Cardiac muscle cell (in vitro differentiated cells and primary cell): Measurements from ENCODE around the gene PPY. TPM values are rescaled to one million over a fixed set of nuclear protein-coding genes. Genes with fewer than 3 reads are reported as not detected.

Experiments used
- DNase-seq, 2 donors: peaks; one replicate each; pipeline versions ENCODE4 v3.0.0 to v3.0.0-alpha.2; 2010 to 2017; ENCODE audit warnings: low read depth in 1 of 2, low spot score in 1 of 2
- H3K27ac ChIP-seq: fragments of 200-600 bp; sonication (generic); 2 replicates; pipeline ENCODE4 v1.5.1; 2016
- H3K27me3 ChIP-seq: fragments of 200-600 bp; sonication (generic); 2 replicates; pipeline ENCODE4 v1.6.0; 2016; ENCODE audit warnings: control low read depth
- H3K36me3 ChIP-seq: fragments of 200-600 bp; sonication (generic); 2 replicates; pipeline ENCODE4 v1.5.1; 2016; ENCODE audit warnings: control low read depth
- H3K4me1 ChIP-seq: fragments of 200-600 bp; sonication (generic); 2 replicates; pipeline ENCODE4 v1.8.1; 2017; ENCODE audit warnings: low read depth, mild to moderate bottlenecking, mixed run types
- H3K4me3 ChIP-seq: fragments of 200-600 bp; sonication (generic); 2 replicates; pipeline ENCODE4 v1.5.1; 2016; ENCODE audit warnings: mild to moderate bottlenecking
- H3K9me3 ChIP-seq: fragments of 200-600 bp; sonication (generic); 2 replicates; pipeline ENCODE4 v1.5.1; 2017; ENCODE audit warnings: low read depth, mild to moderate bottlenecking, control low read depth
- polyA plus RNA-seq: library from polyadenylated mRNA; unstranded; fragments of >200 nt; fragmentation: Nextera tagmentation; extraction: Ambion mirVana; gene quantifications from 2 replicates; pipeline ENCODE4 v1.2.1, GENCODE V29; 2016
- total RNA-seq: library from RNA; depleted of rRNA; stranded (reverse); fragments of >200 nt; gene quantifications from 2 replicates; pipeline ENCODE4 v1.2.3, GENCODE V29; 2016
- TF ChIP-seq, protein P1 (sequence below): IDR thresholded peaks from 2 replicates; pipeline ENCODE4 v1.5.1; 2012; ENCODE audit warnings: low read depth, mild to moderate bottlenecking, low read length

Gene PPY
- total and polyA plus RNA-seq, 2 experiments from 2014 or later, result not detected

DNA sequence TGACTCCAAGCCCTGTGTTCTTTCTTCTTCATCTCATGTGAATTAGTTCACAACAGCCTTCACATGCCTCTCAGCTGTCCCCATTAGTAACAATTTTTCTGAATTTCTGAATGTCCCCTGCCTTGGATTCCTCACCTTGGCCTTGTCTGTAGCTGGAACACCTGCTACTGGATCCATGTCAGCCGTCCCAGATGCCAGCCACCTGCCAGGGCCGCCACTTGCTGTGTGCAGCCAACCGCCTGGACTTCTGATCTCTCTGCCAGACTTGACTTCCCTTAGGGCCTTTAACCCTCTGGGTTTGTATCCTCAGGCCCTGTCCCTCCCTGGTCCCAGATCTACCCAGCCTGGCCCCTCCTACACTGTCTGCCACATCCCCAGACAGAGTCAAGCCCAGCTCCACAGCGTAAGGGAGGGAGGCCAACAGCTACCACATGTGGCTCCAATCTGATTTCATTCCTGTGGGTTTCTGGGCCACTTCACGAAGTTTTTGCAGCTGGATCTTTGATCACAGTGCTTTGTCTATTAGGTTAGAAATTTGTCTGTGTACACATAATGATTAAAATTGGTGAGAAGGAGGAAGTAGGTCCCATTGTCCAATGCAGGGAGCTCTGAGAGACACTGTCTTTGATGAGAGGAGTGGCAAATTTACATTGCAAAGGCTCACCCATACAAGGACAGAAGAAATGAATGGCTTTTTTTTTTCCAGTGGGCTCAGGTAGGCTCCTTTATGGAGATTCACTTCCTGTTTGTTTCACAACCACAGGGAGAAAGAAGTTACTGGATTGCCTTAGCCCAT lies 50.2 kb downstream of the PPY start:
- Histone ChIP-seq H3K9me3 (no peaks in the 10 kb centered on the region), H3K4me3 (no peak overlapping the region), H3K36me3 (no peaks in the 10 kb centered on the region), H3K27ac (no peak overlapping the region), H3K27me3 (no peaks in the 10 kb centered on the region), H3K4me1 (no peaks in the 10 kb centered on the region)
- no peak for DNase-seq
- TF ChIP-seq, protein P1, sequence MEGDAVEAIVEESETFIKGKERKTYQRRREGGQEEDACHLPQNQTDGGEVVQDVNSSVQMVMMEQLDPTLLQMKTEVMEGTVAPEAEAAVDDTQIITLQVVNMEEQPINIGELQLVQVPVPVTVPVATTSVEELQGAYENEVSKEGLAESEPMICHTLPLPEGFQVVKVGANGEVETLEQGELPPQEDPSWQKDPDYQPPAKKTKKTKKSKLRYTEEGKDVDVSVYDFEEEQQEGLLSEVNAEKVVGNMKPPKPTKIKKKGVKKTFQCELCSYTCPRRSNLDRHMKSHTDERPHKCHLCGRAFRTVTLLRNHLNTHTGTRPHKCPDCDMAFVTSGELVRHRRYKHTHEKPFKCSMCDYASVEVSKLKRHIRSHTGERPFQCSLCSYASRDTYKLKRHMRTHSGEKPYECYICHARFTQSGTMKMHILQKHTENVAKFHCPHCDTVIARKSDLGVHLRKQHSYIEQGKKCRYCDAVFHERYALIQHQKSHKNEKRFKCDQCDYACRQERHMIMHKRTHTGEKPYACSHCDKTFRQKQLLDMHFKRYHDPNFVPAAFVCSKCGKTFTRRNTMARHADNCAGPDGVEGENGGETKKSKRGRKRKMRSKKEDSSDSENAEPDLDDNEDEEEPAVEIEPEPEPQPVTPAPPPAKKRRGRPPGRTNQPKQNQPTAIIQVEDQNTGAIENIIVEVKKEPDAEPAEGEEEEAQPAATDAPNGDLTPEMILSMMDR, result no peak

Other genes starting within 250 kb of the PPY start
- 0.85 and 3.2 TPM in 2 replicates for gene SOST, start 183.7 kb downstream of the PPY start, total RNA-seq
- gene SOST, start 183.7 kb downstream of the PPY start, polyA plus RNA-seq, result 0.10 and 4.1 TPM in 2 replicates
- gene DUSP3, start 163.5 kb downstream of the PPY start, total RNA-seq, result 66.2 and 71.4 TPM in 2 replicates
- 58.7 and 82.4 TPM in 2 replicates for gene DUSP3, start 163.5 kb downstream of the PPY start, polyA plus RNA-seq
- gene CFAP97D1, start 162.0 kb downstream of the PPY start, total RNA-seq, result 0.04 TPM in 1 of 2 replicates, not detected in the other
- not detected in 2 replicates for gene CFAP97D1, start 162.0 kb downstream of the PPY start, polyA plus RNA-seq
- gene MPP3, start 109.3 kb downstream of the PPY start, total RNA-seq, result 7.4 and 7.6 TPM in 2 replicates
- 5.3 and 14.6 TPM in 2 replicates for gene MPP3, start 109.3 kb downstream of the PPY start, polyA plus RNA-seq
- gene CD300LG, start 95.3 kb downstream of the PPY start, total RNA-seq, result not detected in 2 replicates
- not detected in 2 replicates for gene CD300LG, start 95.3 kb downstream of the PPY start, polyA plus RNA-seq
- 25.0 and 25.4 TPM in 2 replicates for gene MPP2, start 34.9 kb downstream of the PPY start, total RNA-seq
- gene MPP2, start 34.9 kb downstream of the PPY start, polyA plus RNA-seq, result 17.2 and 23.4 TPM in 2 replicates
- gene PYY, start 11.5 kb upstream of the PPY start, total RNA-seq, result not detected in 2 replicates
- gene PYY, start 11.5 kb upstream of the PPY start, polyA plus RNA-seq, result 0.77 TPM in 1 of 2 replicates, not detected in the other
- 4.2 and 6.1 TPM in 2 replicates for gene NAGS, start 62.1 kb upstream of the PPY start, total RNA-seq
- 5.1 and 8.5 TPM in 2 replicates for gene NAGS, start 62.1 kb upstream of the PPY start, polyA plus RNA-seq
- 37.5 and 65.8 TPM in 2 replicates for gene TMEM101, start 72.5 kb upstream of the PPY start, total RNA-seq
- gene TMEM101, start 72.5 kb upstream of the PPY start, polyA plus RNA-seq, result 22.5 and 40.6 TPM in 2 replicates
- gene LSM12, start 124.2 kb upstream of the PPY start, total RNA-seq, result 31.0 and 45.3 TPM in 2 replicates
- 46.5 and 60.7 TPM in 2 replicates for gene LSM12, start 124.2 kb upstream of the PPY start, polyA plus RNA-seq
- gene G6PC3, start 128.3 kb upstream of the PPY start, total RNA-seq, result 93.1 and 95.3 TPM in 2 replicates
- gene G6PC3, start 128.3 kb upstream of the PPY start, polyA plus RNA-seq, result 162 and 234 TPM in 2 replicates
- gene HDAC5, start 181.2 kb upstream of the PPY start, total RNA-seq, result 164 and 300 TPM in 2 replicates
- 94.1 and 209 TPM in 2 replicates for gene HDAC5, start 181.2 kb upstream of the PPY start, polyA plus RNA-seq
- 3.6 and 9.6 TPM in 2 replicates for gene HROB, start 199.5 kb upstream of the PPY start, total RNA-seq
- gene HROB, start 199.5 kb upstream of the PPY start, polyA plus RNA-seq, result 7.8 and 15.6 TPM in 2 replicates
- gene ASB16, start 228.2 kb upstream of the PPY start, total RNA-seq, result 3.1 and 6.4 TPM in 2 replicates
- gene ASB16, start 228.2 kb upstream of the PPY start, polyA plus RNA-seq, result 5.5 and 6.4 TPM in 2 replicates
- 31.3 and 43.9 TPM in 2 replicates for gene TMUB2, start 244.5 kb upstream of the PPY start, total RNA-seq
- 40.5 and 50.7 TPM in 2 replicates for gene TMUB2, start 244.5 kb upstream of the PPY start, polyA plus RNA-seq